GM21447 (cell line): ENCODE results near the gene LPAR5.
"Not testable (repeated sequence)": the region's sequence is repeated elsewhere in the genome, so short reads cannot be mapped to it uniquely, and the experiment has no call there.

Source experiments
- ATAC-seq: cut with Tn5 transposase; IDR thresholded peaks from one replicate; pipeline ENCODE4 v1.9.1; 2021; ENCODE audit not compliant: unreplicated experiment

The LPAR5 gene

GRCh38 chr12:6607751-6608591 is 27.8 kb downstream of the LPAR5 start:
- ATAC-seq, result peak; percentile 32

GRCh38 chr12:6606331-6607131 is 29.2 kb downstream of the LPAR5 start:
- no peak for ATAC-seq

DNA sequence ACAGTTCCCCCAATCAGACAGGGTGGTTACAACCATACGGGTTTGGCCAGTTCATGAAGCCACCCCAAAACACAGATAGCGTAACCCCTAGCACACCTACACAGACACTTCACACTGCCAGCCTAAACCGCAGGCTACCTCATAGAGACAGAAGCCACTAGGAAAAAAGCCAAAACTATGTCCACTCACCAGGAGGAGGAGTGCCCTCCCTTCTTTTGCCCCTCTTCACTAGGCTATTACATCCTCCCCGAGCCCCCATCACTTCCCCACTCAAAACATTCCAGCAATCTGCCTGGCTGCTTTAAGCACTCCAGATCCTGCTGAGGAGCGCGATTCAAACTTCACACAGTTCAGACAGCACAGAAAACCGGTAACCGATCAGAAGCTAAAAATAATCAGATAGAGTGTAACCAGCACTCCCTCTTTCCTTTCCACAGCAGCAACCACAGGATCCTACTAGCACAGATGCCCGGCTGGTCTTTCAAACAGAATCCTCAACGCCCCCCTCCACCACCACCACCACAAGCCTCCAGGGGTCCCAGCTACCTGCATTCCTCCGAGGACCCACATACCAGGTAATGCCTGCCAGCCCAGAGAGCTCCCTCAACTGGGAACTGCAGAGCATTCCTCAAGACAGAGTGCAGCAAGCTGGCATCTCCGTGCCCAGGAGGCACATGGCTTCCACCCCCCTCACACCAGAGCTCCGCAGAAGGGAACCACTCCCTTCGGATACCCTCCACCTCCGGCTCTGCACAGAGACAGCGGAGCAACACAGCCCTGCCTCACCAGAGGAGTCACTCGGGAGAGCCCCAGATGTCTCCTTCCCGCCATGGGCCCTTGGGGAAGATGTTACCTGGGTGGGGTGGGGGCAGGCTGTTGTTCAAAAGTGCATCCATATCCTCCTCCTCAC is 30.1 kb downstream of the LPAR5 start:
- no peak for ATAC-seq

GRCh38 chr12:6604259-6605029 is 31.3 kb downstream of the LPAR5 start:
- no peak for ATAC-seq

GRCh38 chr12:6603095-6603567 is 32.6 kb downstream of the LPAR5 start:
- no peak for ATAC-seq

DNA sequence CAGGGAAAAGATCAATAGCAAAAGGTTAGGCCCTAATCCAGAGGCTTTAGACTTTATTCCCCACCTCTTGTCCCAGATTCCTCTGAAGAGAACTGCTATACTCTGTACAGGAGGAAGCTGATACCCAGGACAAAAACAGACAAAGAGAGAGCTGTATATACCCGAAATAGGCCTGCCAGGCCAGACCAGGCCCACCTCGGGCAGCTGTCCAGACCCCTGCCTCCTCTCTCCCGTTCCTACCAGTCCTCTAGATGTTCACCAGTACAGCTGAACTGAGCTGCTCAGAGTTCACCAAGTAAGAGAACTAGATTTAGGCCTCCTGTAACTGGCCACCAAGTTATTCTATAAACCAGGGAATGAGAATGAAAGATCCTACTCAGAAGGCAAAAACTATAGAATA is 33.2 kb downstream of the LPAR5 start:
- ATAC-seq, result no peak

GRCh38 chr12:6595673-6596072 is 40.1 kb downstream of the LPAR5 start:
- not testable (repeated sequence) for ATAC-seq

DNA sequence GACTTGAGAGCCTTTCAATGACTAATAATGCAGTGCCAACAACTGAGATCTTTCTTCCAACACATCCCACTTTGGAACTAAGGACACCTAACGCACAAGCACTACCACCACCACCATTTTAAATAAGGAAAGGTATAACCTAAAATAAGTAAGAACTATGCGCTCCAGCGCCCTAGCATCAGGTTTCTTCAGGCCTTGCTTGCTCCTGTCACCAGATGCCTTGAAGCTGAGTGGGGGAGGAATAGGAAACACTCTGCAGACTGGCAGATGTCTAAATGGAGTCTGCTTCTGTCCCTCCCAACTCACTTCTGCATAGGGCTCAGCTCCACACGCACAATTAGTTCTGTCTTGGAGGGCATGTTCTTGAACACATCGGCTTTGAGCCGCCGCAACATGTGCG is 43.7 kb downstream of the LPAR5 start:
- ATAC-seq, result no peak

DNA sequence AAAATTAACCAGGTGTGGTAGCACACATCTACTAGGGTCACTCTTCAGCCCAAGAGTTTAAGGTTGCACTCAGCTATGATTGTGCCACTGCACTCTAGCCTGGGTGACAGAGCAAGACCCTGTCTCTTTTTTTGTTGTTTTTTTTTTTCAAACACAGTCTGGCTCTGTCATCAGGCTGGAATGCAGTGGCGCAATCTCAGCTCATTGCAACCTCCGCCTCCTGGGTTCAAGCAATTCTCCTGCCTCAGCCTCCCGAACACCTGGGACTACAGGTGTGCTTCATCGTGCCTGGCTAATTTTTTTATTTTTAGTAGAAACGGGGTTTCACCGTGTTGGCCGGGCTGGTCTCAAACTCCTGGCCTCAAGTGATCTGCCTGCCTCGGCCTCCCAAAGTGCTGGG is 49.2 kb downstream of the LPAR5 start:
- not testable (repeated sequence) for ATAC-seq

DNA sequence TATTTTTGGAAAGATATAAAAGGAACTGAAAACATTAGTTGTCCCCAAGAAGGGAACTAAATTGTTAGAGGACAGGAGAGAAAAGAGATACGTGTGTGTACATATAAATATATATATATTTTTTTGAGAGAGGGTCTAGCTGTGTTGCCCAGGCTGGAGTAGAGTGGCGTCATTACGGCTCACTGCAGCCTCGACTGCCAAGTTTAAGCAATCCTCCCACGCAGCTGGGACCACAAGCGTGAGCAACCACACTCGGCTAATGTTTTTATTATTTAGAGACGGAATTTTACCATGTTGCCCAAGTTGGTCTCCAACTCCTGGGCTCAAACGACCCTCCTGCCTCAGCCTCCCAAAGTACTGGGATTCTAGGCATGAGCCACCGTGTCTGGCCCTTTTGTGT is 51.5 kb downstream of the LPAR5 start:
- ATAC-seq, result no peak

- ATAC-seq, result no peak
These were observed 52.8 kb downstream of the LPAR5 start for GRCh38 chr12:6582959-6583358.

DNA sequence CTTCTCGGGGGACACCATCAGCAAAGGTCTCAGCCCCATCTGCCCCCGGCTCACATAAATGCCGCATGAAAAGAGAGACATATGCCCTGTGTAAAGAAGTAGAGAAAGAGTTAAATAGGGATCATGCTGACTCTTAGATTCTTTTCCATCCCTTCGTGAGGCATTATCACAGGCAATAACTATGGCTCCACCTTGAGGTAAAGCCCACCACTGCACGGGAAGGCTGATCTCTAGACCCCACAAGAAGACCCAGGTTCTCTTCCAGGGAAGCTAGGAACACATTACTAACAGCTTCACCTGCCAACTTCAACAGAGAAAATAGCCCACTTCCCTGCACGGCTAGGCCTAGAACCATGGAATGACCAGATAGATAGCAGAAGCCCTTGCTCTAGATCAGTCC is 53.6 kb downstream of the LPAR5 start:
- ATAC-seq, result no peak

DNA sequence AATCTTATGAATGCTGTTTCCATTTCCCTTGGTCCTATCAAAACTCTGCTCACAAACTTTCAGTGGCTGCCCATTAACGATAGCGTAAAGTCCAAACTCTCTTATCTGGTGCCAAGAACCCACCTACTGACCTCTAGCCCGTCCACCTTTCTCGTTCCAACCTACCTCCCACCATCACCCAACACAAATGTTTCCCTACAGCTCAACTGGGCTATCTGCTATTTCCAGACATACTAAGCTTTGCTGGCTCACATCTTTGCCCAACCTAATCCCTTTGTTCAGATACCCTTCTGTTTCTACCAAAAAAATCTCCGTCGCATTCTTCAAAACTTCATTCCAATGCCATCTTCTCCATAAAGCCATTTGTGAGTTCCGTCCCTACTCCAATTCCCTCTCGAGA is 60.1 kb downstream of the LPAR5 start:
- ATAC-seq, result no peak

DNA sequence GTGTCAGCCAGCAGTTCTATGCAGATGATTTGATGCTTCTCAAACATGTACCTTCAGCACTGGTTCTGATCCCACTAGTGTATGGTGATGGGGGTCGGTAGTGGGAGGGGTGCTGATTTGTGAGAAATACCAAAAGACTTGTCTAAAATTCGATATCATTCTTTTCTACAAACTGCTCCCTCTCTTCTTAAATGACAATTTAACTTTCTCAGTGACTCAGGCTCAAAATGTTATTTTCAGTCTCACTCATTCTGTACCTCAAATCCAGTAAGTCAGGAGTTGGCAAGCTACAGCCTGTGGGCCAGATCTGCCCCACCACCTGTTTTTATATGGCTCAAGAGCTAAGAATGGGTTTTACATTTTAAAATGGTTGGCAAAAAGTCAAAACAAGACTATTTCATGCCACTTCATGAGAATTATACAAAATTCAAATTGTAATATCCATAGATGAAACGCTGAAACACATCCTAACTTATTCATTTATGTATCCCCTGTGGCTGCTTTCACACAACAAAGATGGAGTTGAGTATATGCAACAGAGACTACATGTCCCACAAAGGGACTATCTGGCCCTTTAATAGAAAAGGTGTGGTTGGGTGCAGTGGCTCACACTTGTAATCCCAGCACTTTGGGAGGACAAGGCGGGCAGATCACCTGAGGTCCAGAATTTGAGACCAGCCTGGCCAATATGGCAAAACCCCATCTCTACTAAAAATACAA is 61.0 kb downstream of the LPAR5 start:
- ATAC-seq, result no peak

GRCh38 chr12:6573001-6573400 is 62.8 kb downstream of the LPAR5 start:
- no peak for ATAC-seq

- ATAC-seq, result no peak
These were observed 65.4 kb downstream of the LPAR5 start for GRCh38 chr12:6570264-6570887.

DNA sequence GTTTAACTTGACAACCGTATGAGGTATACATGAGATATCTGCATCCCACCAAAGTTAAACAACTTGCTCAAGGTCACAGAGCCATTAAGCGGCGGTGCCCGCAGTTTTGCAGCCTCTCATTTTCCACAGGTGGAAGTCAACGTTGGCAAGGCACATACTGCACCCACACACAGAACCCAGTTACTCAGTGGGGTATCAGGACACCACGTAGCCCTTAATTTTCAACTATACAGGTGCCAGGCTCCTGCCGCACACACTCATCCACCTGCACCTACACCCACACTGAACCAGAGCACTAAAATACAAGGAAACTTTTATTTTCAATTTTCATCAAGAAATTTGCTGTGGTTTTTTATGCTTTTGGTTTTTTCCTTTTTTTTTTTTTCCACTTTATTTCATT is 66.0 kb downstream of the LPAR5 start:
- no peak for ATAC-seq

GRCh38 chr12:6569312-6569711 is 66.4 kb downstream of the LPAR5 start:
- ATAC-seq, result no peak
